Measurements from ENCODE around the gene USP7.

USP7 gene

DNA sequence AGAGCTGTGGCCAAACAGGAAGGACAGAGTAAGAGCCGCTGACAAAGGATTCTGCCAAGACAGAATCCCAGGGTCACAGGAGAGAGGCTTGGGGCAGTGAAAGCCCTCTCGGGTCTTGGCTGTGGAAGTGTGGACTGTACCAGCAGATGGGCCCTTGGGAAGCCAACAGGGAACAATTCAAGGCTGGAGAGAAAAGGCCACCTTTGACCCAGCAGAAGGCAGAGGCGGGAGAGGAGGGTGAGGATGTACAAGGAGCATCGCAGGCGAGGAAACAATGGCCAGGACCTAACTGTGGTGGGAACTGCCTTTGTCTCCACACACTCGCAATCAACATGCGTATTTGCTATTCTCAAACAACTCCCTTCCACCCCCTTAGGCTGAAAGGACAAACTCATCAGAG, 110.6 kb downstream of the USP7 start:
- H3K4me3 ChIP-seq (replicated peaks; ENCODE audit: low read depth, low read length): no peak overlapping the region
- no peak for DNase-seq (ENCODE audit: extremely low read depth, low read depth)
- TF ChIP-seq, protein P1, sequence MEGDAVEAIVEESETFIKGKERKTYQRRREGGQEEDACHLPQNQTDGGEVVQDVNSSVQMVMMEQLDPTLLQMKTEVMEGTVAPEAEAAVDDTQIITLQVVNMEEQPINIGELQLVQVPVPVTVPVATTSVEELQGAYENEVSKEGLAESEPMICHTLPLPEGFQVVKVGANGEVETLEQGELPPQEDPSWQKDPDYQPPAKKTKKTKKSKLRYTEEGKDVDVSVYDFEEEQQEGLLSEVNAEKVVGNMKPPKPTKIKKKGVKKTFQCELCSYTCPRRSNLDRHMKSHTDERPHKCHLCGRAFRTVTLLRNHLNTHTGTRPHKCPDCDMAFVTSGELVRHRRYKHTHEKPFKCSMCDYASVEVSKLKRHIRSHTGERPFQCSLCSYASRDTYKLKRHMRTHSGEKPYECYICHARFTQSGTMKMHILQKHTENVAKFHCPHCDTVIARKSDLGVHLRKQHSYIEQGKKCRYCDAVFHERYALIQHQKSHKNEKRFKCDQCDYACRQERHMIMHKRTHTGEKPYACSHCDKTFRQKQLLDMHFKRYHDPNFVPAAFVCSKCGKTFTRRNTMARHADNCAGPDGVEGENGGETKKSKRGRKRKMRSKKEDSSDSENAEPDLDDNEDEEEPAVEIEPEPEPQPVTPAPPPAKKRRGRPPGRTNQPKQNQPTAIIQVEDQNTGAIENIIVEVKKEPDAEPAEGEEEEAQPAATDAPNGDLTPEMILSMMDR (IDR thresholded peaks at IDR 0.05; ENCODE audit: low read depth, low read length, missing control alignments): no peak

DNA sequence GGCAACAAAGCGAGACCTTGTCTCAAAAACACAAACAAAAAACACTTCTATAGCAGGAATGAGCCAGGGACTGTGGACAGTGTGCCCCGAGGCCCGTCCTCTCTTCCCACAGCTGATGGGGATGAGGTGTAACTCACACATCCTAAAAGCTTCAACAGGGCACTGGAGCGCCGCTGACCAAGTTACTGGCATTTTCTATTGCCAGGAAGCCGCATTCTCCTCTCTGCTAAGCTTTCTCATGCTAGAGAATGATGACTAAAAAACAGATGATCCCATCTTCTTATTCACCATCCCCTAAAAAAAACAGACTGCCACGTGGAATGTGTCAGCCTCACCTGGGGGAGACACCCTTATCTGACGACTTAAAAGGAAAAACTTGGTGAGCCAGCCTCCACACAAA, 111.2 kb downstream of the USP7 start:
- TF ChIP-seq, protein P1 (IDR thresholded peaks at IDR 0.05; ENCODE audit: low read depth, low read length, missing control alignments): no peak
- no peak for DNase-seq (ENCODE audit: extremely low read depth, low read depth)
- H3K4me3 ChIP-seq (replicated peaks; ENCODE audit: low read depth, low read length): no peak overlapping the region

DNA sequence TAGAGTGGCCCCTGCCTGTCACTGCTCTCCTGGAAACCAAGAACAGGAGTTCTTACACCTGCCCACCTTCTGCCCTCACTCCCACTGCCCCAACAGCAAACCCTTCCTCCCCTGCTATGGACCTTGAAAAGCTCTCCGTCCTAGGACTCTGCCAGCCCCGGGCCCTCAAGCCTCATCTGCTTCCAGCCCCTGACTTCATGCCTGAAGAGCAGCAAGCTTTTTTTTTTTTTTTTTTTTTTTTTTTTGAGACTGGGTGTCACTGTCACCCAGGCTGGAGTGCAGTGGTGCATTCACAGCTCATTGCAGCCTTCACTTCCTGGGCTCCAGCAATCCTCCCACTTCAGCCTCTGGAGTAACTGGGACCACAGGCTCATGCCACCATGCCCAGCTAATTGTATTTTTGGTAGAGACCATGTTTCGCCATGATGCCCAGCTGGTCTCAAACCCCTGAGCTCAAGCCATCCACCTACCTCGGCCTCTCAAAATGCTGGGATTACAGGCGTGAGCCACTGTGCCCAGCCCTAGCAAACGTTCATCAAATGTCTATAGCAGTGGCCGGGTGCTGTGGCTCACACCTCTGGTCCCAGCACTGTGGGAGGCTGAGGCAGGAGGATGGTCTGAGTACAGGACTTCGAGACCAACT, 111.8 kb downstream of the USP7 start:
- H3K4me3 ChIP-seq (replicated peaks; ENCODE audit: low read depth, low read length): no peak overlapping the region
- TF ChIP-seq, protein P1 (IDR thresholded peaks at IDR 0.05; ENCODE audit: low read depth, low read length, missing control alignments): no peak
- no peak for DNase-seq (ENCODE audit: extremely low read depth, low read depth)

DNA sequence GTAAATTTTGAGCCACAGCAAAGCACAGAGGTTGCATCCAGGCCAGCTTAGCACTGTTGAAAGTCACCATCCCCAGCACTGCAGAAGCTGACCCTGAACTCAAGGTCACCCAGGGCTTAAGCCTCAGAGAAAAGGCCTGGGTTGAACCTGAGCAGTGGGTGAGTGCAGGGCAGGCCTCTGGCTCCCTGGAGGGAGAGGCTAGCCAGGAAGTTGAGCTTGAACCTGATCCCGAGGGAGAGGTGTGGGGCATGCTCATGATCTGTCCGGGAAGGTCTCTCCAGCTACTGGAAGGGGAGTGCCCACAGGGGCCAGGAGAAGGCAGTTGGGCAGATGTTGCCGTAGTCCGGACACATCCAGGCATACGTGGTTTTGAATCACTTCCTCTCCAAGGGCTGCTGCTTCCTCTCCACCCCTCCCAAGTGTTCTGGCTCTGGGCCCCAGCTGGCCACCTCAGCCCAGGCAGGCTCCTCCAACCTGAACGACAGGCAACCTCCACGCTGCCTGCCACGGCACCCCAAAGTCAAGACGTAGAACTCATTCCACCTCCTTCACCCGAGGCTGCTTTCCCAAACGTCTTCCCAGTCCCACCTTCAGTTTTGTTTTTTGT, 113.3 kb downstream of the USP7 start:
- DNase-seq (ENCODE audit: extremely low read depth, low read depth): peak; percentile 63
- H3K4me3 ChIP-seq (replicated peaks; ENCODE audit: low read depth, low read length): no peak overlapping the region
- TF ChIP-seq, protein P1 (IDR thresholded peaks at IDR 0.05; ENCODE audit: low read depth, low read length, missing control alignments): no peak

DNA sequence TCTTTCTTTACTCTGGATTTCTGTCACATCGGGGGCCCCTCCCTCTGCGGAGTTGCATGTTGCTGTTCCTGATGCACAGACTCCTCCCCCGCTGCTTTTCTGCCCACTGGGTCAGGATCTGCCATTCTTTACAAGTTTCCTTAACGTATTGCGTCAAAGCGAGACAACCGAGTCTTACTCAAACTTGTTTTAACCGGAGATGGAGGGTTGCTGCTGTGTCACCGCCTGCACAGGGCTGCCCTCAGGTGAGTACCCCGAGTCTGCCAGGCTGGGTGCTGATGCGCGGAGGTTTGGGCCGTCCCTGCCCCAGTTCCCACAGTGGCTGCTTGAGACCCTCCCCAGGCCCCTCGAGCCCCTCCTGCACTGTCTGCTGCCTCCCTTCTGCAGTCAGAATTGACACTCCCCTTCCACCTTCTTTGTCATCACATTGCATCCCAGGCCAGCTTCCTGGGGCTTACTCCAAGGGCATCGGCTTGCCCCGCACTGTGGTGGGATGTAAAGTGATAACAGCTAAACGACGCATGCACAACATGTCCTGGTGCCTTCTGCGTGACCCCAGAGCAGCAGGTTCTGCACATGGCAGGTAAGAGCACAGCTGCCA, 114.2 kb downstream of the USP7 start:
- DNase-seq (ENCODE audit: extremely low read depth, low read depth): no peak
- H3K4me3 ChIP-seq (replicated peaks; ENCODE audit: low read depth, low read length): no peak overlapping the region
- TF ChIP-seq, protein P1 (IDR thresholded peaks at IDR 0.05; ENCODE audit: low read depth, low read length, missing control alignments): no peak

DNA sequence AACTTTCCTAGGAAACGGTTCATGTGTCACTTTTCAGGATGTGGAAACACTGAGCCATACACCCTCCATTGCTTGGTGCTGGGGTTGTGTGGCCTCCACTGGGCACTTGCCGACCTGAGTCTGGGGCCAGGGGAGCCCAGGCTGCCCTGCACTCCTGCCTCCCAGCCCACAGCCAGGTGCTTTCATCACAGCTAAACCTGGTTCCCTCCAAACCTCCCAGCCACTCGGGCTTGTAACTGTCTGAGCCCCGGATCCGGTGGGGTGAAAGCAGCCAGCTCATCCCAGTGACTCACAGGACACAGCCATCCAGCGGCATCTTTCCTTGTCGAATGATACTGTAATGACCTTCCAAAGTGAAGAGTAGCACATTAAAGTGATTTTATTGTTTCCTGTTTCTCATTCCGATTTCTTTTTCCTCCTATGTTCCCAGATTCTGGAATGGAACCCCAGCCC, 114.7 kb downstream of the USP7 start:
- no peak overlapping the region for H3K4me3 ChIP-seq (replicated peaks; ENCODE audit: low read depth, low read length)
- DNase-seq (ENCODE audit: extremely low read depth, low read depth): no peak
- TF ChIP-seq, protein P1 (IDR thresholded peaks at IDR 0.05; ENCODE audit: low read depth, low read length, missing control alignments): no peak
